HG03342 (cell line): ENCODE measurements around the gene ATXN10.

Source experiments
- ATAC-seq: cut with Tn5 transposase; IDR thresholded peaks from one replicate; pipeline ENCODE4 v1.9.1; 2021; ENCODE audit warnings: mild to moderate bottlenecking, moderate library complexity; ENCODE audit not compliant: unreplicated experiment

Gene ATXN10

GRCh38 chr22:45817745-45818423 is 146.2 kb downstream of the ATXN10 start:
- ATAC-seq = no peak

DNA sequence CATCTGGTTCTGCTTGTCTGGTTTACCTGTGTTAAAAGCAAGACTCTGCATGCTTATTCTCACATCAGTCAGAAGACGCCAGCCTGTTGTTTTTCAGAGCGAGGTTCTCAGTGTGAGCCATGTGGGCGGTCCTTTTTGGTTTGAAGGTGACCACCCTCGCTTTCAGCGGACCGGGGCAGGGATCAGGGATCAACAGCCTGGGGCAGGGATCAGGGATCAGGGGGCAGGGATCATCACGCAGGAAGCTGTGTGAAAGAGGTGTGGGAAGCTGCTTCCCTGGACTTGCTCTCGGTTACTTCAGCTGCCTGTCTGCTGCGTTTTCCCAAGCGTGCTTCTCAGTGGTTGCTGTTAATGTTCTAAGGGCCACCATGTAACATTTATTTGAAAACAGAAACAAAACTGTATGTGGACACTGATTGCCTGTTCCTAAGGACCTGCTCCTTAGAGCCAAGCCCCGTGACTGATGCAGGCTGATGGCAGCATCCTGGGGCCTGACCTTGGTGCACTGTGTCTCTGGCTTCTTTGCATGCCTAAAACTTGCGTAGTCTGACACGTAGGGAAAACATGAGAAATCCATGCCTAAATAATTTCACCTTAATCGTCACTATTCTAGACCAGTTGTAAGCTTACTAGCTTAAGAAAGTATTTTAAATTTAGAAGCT is 146.9 kb downstream of the ATXN10 start:
- ATAC-seq = no peak

DNA sequence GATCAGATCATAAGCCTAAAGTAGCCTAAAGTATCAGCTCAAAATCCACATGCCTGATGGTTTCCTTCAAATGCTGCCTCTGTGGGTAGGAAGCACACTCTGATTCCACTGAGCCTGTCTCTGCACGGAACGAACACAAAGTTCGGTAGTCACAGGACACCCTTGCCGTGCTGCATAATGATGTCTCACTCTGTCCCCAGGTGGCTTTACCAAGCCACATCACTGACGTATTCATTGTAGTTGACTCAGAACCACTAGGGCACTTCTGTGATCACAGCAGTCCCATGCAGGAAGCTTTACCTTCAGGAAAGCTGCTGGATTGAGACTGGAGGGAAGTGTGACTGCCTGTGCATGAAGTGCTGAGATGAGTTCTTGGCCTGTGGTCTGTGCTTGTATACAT is 147.7 kb downstream of the ATXN10 start:
- no peak for ATAC-seq

DNA sequence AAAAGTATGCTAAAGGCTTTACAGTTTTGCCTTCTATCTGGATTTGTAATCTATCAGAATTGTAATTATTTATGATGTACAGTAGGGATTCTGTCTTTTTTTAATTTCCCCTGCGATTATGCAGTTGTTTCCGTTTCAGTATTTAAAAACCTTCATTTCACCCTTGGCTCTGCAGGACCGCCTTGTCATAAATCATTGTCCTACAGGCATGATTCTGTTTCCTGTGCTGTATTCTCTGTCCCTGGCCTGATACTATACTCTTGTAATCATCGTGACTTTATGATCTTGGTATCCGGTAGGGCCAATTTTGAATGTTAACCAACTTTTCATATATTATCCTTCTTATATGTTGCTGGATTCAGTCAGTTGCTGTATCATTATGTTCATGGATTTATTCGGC is 151.7 kb downstream of the ATXN10 start:
- no peak for ATAC-seq

DNA sequence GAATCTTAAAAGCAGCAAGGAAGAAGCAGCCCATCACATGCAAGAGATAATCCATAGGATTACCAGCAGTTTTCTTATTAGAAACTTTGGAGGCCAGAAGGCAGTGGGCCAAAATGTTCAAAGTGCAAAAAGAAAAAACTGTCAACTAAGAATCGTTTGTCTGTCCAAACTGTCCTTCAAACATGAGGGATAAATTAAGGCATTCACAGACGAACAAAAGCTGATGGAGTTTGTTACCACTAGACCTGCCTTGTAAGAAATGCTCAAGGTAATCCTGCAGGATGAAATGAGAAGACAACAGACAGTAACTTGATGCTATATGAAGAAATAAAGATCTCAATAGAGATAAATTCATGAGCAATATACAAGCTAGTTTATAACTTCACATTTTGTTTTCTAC is 154.9 kb downstream of the ATXN10 start:
- ATAC-seq = no peak

DNA sequence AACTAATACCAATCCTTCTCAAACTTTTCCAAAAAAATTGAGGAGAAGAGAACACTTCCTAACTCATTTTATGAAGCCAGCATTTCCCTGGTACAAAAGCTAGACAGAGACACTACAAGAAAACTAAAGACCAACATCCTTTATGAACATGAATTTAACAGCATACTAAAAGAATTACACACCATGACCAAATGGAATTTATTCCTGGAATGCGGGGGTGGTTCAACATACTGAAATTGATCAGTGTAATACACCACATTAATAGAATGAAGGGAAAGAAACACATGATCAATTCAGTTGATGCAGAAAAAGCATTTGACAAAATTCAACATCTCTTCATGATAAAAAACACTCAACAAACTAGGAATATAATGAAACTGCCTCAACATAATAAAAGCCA is 157.2 kb downstream of the ATXN10 start:
- ATAC-seq = no peak

GRCh38 chr22:45830531-45831245 is 159.1 kb downstream of the ATXN10 start:
- ATAC-seq = no peak

- ATAC-seq = no peak
Observed at GRCh38 chr22:45831394-45831793, 159.8 kb downstream of the ATXN10 start.

DNA sequence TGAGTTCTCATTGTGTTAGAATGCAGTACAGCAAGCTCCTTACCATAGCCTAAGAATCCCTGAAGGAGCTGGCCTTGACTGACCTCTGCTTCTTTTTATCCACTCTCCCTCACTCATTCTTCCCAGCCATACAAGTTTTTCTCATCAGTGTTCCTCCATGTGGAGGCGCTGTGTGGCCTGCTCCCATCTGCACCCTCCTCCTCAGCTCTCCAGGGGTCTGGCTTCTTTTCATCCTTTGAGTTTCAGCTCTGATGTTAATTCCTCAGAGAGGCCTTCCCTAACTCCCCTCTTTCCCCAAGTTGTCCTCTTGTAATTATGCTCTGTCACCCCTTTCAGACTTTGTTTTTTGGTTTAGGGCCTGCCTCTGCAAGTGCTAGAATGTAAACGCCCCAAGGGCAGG is 160.5 kb downstream of the ATXN10 start:
- no peak for ATAC-seq

- no peak for ATAC-seq
Observed at GRCh38 chr22:45832959-45833580, 161.4 kb downstream of the ATXN10 start.

- no peak for ATAC-seq
Observed at GRCh38 chr22:45833613-45834012, 162.0 kb downstream of the ATXN10 start.

- ATAC-seq = no peak
Observed at GRCh38 chr22:45834241-45834640, 162.6 kb downstream of the ATXN10 start.

- ATAC-seq = no peak
Observed at GRCh38 chr22:45834795-45835194, 163.2 kb downstream of the ATXN10 start.

DNA sequence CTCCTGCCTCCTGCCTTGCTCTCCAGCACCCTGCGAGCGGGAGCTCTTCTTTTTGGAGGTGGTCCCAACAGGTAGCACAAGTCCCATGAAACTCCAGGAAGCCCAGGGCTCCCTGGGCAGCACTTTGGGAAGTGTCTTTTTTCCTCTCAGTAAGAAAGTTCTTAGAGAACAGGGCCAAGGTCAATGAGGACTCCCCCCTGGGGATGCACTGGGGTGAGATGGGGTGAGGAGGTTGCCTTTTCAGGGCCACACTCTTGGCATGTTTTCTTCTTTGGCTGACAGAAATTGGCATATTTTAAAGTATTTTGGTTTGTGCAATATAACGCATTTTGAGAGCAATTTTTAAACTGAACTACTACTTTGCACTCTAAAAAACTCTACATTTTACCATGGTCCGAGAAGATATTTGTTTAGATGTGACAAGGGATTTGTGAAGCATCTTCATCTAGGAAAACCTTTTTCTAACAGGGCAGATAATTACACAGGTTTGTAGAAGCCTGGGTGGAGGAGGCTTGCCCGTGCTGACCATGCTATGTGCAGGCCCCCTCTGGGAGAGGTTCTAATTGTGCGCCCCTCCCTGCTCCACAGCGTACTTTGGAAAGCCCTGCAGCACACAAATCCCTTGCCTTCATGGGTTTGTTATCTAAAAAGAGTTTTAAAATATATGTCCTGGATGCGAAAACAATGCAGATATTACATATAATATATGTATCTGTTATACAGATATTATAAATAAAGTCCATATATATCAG is 165.0 kb downstream of the ATXN10 start:
- ATAC-seq = no peak

DNA sequence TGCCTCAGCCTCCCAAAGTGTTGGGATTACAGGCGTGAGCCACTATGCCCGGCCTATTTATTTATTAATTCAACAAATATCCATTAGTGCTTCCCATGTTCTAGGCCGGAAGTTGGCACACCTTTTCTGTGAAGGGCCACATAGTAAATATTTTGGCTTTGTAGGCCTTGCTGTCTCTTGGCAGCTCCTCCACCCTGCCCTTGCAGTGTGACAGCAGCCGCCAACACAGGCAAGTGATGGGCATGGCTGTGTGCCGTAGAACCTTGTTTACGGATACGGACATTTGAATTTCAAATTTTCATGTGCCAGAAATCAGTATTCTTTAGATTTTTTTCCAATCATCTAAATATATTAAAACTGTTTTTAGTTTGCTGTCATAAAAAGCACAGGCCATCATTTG is 165.9 kb downstream of the ATXN10 start:
- no peak for ATAC-seq

- ATAC-seq = no peak
Observed at GRCh38 chr22:45838305-45838887, 166.8 kb downstream of the ATXN10 start.

GRCh38 chr22:45840483-45840882 is 168.8 kb downstream of the ATXN10 start:
- ATAC-seq = no peak

DNA sequence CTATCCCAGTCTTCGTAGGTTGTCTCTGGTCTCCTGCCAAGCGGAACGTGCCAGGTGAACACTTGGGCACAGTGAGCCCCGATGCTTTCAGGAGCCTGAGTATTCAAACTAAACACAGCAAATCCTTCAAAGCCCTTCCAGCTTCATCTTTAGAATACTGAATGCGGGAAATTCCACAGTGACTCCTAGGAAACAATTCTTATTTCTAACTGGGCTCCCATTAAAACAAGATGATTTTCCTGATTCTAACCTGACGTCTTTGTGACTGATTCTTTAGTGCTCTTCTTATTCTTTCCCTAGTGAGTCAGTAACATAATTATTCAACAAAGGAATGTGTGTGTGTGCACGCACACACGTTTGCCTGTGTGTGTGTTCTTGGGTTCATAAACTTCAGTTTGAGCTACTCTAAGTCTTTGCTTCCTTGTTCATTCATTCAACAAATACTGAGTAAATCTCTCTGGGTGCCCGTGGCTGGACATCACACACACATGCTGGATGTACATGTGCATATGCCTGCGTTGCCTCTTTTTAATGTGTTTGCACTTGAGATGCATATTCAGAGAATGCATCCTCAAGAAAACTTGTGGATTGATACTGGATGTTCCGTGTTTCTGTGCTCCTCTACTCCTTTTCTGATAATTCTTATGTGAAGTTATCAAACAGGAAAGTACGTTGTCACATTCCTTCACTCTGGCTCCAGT is 170.8 kb downstream of the ATXN10 start:
- no peak for ATAC-seq

- no peak for ATAC-seq
Observed at GRCh38 chr22:45843031-45843430, 171.4 kb downstream of the ATXN10 start.

DNA sequence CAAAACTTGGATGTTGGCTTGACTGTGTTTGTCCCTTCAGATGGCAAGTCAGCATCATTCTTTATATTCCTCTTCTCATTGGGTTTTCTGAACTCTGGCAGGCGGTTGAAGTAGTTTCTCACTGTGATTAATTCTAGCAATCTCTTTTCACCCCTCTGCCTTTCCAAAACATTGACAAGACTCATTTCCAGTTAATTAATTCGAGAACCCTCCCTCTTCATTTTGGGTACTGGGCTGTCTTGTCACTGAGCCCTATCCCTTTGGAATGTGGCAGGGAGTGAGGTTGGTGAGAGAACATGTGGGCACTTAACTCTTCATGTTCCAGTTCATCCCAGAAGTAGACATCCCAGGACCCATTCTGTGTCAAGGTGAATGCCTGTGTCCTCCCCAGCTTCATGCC is 172.4 kb downstream of the ATXN10 start:
- no peak for ATAC-seq
